H1 (cell line): ENCODE data around the gene MSI2. TPM values are rescaled to one million over a fixed set of nuclear protein-coding genes. Genes with fewer than 3 reads are reported as not detected.

ENCODE experiments used
- KDM4A ChIP-seq: IDR thresholded peaks from one replicate; pipeline ENCODE4 v1.7.1; 2012; ENCODE audit warnings: low read depth, mild to moderate bottlenecking, moderate library complexity, low read length, inconsistent platforms; ENCODE audit not compliant: severe bottlenecking
- SP4 ChIP-seq: IDR thresholded peaks from 2 replicates; pipeline ENCODE4 v1.6.1; 2012; ENCODE audit warnings: low read length, inconsistent platforms
- polyA plus RNA-seq, 7 experiments: library from polyadenylated mRNA; depleted of rRNA in 3 of 7; stranded (reverse) in 5 of 7; unstranded in 2 of 7; fragments of >200 nt in 5 of 7; fragments of 200-250 nt in 2 of 7; gene quantifications; 1 replicate in 5 of 7; 2 replicates in 1 of 7; 4 replicates in 1 of 7; pipeline versions ENCODE4 v1.2.1 to v1.2.3, GENCODE V29; 2011 to 2013; ENCODE audit warnings: missing spikeins in 2 of 7, mixed read lengths in 2 of 7
- total RNA-seq: library from RNA; stranded (reverse); fragmentation: NEBNext Ultra II Directional; extraction: Animal tissue kit (Norgen Biotek cat#: 25700); gene quantifications from 2 replicates; pipeline ENCODE4 v1.2.1, GENCODE V29; 2021
- TF ChIP-seq, protein P1 (sequence below): IDR thresholded peaks from 2 replicates; pipeline ENCODE4 v1.6.1; 2011; ENCODE audit warnings: low read depth, mild to moderate bottlenecking, low read length; ENCODE audit not compliant: insufficient read depth

The MSI2 gene
- total and polyA plus RNA-seq, 2 of the 8 experiments (the other 6 are each of a cell fraction or from before 2014, with no cell fraction given) = 36.7 to 80.6 TPM

DNA sequence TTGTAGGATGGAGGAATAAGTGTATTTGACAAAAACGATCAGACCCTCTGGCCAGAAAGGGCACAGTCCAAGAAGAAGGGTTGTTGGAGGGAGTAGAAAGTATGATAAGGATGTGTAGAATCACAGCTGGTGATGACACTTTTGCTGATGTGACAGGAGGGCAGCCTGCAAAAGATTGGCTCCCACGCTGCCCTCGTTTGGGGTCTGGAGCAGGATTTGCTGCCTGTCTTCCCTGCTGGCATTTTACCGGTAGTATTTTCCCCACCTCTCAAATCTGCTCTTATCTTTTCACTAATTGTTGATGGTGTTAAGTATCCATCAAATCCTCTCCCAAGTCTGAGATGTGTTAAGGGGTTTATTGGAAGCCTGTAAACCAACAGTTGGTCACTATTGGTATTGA, 280.0 kb downstream of the MSI2 start (continued):
- TF ChIP-seq KDM4A (no peak), SP4 (no peak)
- TF ChIP-seq, protein P1, sequence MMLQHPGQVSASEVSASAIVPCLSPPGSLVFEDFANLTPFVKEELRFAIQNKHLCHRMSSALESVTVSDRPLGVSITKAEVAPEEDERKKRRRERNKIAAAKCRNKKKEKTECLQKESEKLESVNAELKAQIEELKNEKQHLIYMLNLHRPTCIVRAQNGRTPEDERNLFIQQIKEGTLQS = no peak
